ENCODE data around the gene DPP4. TPM values are rescaled to one million over a fixed set of nuclear protein-coding genes. Genes with fewer than 3 reads are reported as not detected.
A peak's percentile ranks its signal among the peaks of the same experiment; 100 is the strongest.

The DPP4 gene
- total and polyA plus RNA-seq, 11 donors, result 3.4 to 16.1 (median 7.4) TPM

DNA sequence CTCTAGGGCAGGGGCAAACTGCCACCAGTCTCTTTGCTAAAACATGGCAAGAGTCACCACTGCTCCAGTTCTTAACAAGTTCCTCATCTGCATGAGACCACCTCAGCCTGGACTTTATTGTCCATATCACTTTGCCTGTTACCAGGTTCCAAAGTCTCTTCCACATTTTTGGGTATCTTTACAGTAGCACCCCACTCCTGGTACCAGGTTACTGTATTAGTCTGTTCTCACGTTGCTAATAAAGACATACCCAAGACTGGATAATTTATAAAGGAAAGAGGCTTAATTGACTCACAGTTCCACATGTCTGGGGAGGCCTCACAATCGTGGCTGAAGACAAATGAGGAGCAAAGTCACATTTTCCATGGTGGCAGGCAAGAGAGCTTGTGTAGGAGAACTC lies 5.5 kb upstream of the DPP4 start:
- Histone ChIP-seq H3K27ac (no peak overlapping the region), H3K4me1 (peaks cover 0 to 14% (median 7%) of the 10 kb centered on the region in 12 donors), H3K36me3 (no peaks in the 10 kb centered on the region), H3K27me3 (no peaks in the 10 kb centered on the region), H3K9me3 (peaks cover 0 to 22% (median 13%) of the 10 kb centered on the region in 12 donors), H3K4me3 (no peak overlapping the region)
- no peak for ATAC-seq
- DNase-seq, result no peak
- intact Hi-C loops (cut with DNase I), result loop anchor here in 1 of 10 donors (10.0 kb wide), 1 partner anchor 65 kb away; no protein-coding TSS in a partner anchor
- WGBS, 4 donors, result 73 to 81% (median 80%) methylated on average over 2 of the region's 2 CpGs
- no peak for TF ChIP-seq POLR2A (IDR thresholded peaks at IDR 0.05)
- TF ChIP-seq, protein P1, sequence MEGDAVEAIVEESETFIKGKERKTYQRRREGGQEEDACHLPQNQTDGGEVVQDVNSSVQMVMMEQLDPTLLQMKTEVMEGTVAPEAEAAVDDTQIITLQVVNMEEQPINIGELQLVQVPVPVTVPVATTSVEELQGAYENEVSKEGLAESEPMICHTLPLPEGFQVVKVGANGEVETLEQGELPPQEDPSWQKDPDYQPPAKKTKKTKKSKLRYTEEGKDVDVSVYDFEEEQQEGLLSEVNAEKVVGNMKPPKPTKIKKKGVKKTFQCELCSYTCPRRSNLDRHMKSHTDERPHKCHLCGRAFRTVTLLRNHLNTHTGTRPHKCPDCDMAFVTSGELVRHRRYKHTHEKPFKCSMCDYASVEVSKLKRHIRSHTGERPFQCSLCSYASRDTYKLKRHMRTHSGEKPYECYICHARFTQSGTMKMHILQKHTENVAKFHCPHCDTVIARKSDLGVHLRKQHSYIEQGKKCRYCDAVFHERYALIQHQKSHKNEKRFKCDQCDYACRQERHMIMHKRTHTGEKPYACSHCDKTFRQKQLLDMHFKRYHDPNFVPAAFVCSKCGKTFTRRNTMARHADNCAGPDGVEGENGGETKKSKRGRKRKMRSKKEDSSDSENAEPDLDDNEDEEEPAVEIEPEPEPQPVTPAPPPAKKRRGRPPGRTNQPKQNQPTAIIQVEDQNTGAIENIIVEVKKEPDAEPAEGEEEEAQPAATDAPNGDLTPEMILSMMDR (IDR thresholded peaks at IDR 0.05), result no peak

DNA sequence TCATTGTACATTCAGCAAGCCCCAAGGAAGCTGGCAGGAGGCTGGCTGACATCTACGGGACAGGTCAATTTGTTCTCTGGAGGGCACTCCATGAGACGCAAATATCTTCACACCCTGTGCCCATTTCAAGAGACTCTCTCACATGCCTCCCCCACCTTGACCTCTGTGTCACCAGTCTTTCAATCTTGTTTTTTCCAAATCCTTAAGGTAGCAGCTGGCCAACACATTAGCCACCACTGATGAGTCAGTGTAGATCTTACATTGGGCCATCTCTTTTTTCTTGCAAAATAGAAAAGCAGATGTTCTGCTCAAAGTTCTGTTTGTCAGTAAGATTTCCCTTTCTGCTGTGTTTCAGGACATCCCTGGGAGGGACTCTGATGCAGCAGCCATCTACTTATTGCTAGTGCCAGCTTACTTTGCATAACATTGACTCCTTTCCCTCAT lies 1.7 kb upstream of the DPP4 start:
- TF ChIP-seq, protein P1 (IDR thresholded peaks at IDR 0.05), result no peak
- TF ChIP-seq POLR2A (IDR thresholded peaks at IDR 0.05), result no peak
- peaks cover 0 to 22% (median 13%) of the 10 kb centered on the region in 12 donors for H3K9me3 ChIP-seq
- no peak overlapping the region for H3K4me3 ChIP-seq
- DNase-seq, result no peak
- intact Hi-C loops (cut with DNase I), result loop anchor here in 1 of 10 donors (10.0 kb wide), 1 partner anchor 61 kb away; no protein-coding TSS in a partner anchor
- 38 to 62% (median 50%) methylated on average over 2 of the region's 2 CpGs for WGBS, 4 donors
- peaks cover 0 to 4% (median 0%) of the 10 kb centered on the region in 9 donors for H3K27me3 ChIP-seq
- no peaks in the 10 kb centered on the region for H3K36me3 ChIP-seq
- no peak overlapping the region for H3K27ac ChIP-seq
- H3K4me1 ChIP-seq, result peaks cover 4 to 48% (median 21%) of the 10 kb centered on the region in 12 donors
- peak; percentile 21 to 37 (median 26) for ATAC-seq

DNA sequence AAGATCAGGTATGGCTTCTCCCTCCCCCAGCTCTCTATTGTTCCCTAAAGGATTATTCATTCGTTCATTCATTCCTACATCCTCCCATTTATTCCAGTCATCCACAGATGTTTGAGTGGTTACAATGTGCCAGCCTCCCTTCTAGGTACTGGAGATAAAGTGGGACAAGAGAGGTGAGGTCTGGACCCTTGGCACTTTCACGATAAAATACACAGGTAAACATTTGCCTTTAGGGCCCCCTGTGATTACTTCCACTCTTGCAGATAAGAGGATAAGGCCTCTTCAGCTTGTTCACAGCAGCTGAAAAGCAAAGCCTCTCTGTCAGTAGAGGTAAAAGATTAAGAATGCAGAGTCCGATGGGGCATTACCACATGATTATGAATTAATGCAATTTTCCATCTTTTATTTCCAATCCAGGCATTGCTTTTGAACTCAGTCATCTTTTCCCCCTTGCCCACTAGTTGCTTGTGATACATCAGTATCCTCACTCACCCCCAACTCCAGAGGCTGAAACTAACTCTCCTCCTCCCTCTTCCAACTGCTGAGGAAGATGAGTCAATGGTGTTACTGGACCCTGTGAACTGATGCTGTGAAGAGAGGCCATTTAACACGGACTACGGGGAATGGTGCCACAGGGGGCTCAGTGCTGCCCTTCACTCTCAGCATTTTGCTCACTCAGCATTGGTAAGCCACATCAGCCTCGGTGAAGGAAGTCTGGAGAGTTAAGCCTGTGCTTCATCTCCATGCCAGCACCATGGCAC lies 1.1 kb upstream of the DPP4 start:
- Histone ChIP-seq H3K27me3 (peaks cover 0 to 4% (median 0%) of the 10 kb centered on the region in 9 donors), H3K36me3 (no peaks in the 10 kb centered on the region), H3K4me1 (peaks cover 4 to 54% (median 25%) of the 10 kb centered on the region in 12 donors), H3K27ac (peak overlapping the region in 1 of 12 donors; percentile 22), H3K4me3 (no peak overlapping the region), H3K9me3 (peaks cover 0 to 20% (median 13%) of the 10 kb centered on the region in 12 donors)
- 56 to 67% (median 60%) methylated on average over 6 of the region's 6 CpGs for WGBS, 4 donors
- ATAC-seq (no peak), DNase-seq (no peak)
- intact Hi-C loops (cut with DNase I), result loop anchor here in 7 of 10 donors (5.0 to 10.0 kb wide), 5 partner anchors 37 to 63 kb away; no protein-coding TSS in a partner anchor
- TF ChIP-seq POLR2A (IDR thresholded peaks at IDR 0.05), result no peak

DNA sequence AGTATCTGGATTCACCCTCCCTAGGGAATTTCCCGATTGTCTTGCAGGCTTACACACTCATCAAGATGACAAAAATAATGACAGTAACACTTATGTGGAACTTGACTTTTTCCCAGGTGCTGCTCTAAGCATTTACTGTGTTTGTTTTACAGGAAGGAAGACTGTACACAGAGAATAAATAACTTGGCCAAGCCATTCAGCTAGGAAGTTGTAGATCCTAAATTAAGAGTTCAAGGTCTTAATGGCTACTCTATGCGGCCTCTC lies 549 bp upstream of the DPP4 start:
- ATAC-seq (peak in 1 of 4 donors; percentile 21), DNase-seq (no peak)
- intact Hi-C loops (cut with DNase I), result loop anchor here in 7 of 10 donors (5.0 to 10.0 kb wide), 5 partner anchors 38 to 62 kb away; no protein-coding TSS in a partner anchor
- TF ChIP-seq, protein P1 (IDR thresholded peaks at IDR 0.05), result no peak
- no peak for TF ChIP-seq POLR2A (IDR thresholded peaks at IDR 0.05)
- WGBS, 4 donors, result 39 to 62% (median 46%) methylated on average over 2 of the region's 2 CpGs
- Histone ChIP-seq H3K36me3 (no peaks in the 10 kb centered on the region), H3K4me3 (peak overlapping the region in 11 of 12 donors; percentile 58 to 80 (median 69)), H3K4me1 (peaks cover 4 to 57% (median 30%) of the 10 kb centered on the region in 12 donors), H3K27me3 (peaks cover 0 to 4% (median 0%) of the 10 kb centered on the region in 9 donors), H3K9me3 (peaks cover 0 to 15% (median 9%) of the 10 kb centered on the region in 12 donors), H3K27ac (peak overlapping the region in 6 of 12 donors; percentile 36 to 78 (median 69))
